ENCODE data around the gene RAMAC.
"Not testable (repeated sequence)": the region's sequence is repeated elsewhere in the genome, so short reads cannot be mapped to it uniquely, and the experiment has no call there.

Gene RAMAC

DNA sequence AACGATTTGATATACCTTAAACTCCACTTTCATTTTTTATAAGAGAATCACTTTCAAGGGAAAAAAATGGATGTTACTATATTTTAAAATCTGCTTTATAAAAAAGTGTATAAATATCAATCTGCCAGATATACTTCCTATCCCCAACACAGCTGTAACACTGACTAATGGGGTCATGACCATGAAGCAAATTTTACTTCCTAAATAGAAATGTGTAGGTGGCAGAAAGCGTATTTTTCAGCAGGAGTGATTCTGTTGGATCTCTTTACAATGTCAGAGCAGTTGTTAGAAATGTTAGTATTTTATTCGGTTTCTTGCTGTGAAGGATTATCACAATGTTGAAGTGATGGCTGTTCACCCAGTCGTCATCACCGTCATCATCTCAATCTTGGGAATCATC is 30.9 kb downstream of the RAMAC start:
- DNase-seq: no peak

- no peak for DNase-seq
These were observed 32.4 kb downstream of the RAMAC start for GRCh38 chr15:83018436-83018835.

DNA sequence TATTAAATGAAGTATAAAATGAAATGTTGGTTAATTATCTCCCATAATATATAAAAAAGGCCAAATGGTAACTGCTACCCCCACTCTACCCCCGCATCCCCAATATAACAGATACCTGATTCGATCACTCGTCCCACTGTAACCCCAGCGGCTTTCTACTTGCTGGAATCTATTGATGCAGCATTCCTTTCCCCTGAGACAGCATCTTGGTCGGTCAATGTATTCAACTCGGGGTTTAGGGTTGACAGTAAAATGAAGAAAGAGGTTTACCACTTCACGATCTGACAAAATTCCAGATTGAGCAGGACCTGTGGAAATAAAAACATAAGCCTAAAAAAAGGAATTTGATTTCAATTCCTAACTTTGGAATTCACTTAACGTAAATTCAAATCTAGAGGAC is 44.0 kb downstream of the RAMAC start:
- no peak for DNase-seq

- not testable (repeated sequence) for DNase-seq
These were observed 45.2 kb downstream of the RAMAC start for GRCh38 chr15:83031234-83031633.

DNA sequence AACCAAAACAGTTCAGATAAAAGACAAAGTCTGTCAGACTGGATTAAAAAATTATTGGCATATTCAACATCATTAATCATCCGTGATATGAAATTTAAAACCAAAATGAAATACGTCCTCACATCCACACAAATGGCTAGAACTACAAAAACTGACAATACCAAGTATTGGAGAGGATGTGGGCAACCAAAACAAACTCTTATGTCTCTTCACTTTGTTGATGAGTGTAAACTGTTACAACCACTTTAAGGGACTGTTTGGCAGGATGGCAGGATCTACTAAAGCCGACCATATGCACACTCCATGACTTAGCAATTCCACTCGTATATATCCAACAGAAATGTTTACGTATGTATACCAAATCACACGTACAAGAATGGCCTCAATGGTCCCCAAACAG is 50.2 kb downstream of the RAMAC start:
- no peak for DNase-seq

DNA sequence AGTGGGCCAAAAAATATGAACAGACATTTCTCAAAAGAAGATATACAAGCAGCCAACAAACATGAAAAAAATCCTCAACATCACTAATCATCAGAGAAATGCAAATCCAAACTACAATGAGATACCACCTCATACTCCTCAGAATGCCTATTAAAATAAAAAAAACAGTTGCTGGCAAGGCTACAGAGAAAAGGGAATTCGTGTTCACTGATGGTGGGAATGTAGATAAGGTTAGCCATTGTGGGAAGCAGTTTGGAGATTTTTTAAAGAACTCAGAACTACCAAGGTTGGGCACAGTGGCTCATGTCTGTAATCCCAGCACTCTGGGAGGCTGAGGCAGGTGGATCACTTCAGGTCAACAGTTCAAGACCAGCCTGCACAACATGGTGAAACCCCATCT is 53.2 kb downstream of the RAMAC start:
- no peak for DNase-seq

Data from MV-4-11 (cell line).